GM12878 (cell line): Measurements from ENCODE around the gene ITGA1. TPM values are rescaled to one million over a fixed set of nuclear protein-coding genes. Genes with fewer than 3 reads are reported as not detected.

Experiments
- ATAC-seq: fragments of 200-7000 bp; cut with Tn5 transposase; 3 replicates; pipeline ENCODE4 v1.9.1; 2020; ENCODE audit warnings: mild to moderate bottlenecking, moderate library complexity
- BruUV-seq: library from RNA; stranded (reverse); fragments of 400-500 nt; replicated peaks from 2 replicates; lab custom pipeline; 2021; lab: Mats Ljungman, UMichigan
- CTCF ChIA-PET: fragments of 300-600 bp; sonication (Branson Sonifier 250); formaldehyde crosslinking; extraction: SDS; loops from one replicate; lab custom pipeline; 2021; ENCODE audit warnings: inconsistent platforms; lab: Yijun Ruan, JAX
- POLR2A ChIA-PET: fragments of 350-600 bp; formaldehyde crosslinking; extraction: SDS; loops from one replicate; lab custom pipeline; 2021; ENCODE audit warnings: inconsistent platforms; lab: Charles Lee
- RAD21 ChIA-PET: fragments of 300-600 bp; sonication (Branson Sonifier 250); formaldehyde crosslinking; loops from one replicate; lab custom pipeline; 2023; ENCODE audit warnings: antibody characterized with exemption; ENCODE audit not compliant: unreplicated experiment; lab: Charles Lee
- SMC1A ChIA-PET: fragments of 300-600 bp; sonication (Branson Sonifier 250); formaldehyde crosslinking; loops from one replicate; lab custom pipeline; 2023; ENCODE audit not compliant: unreplicated experiment, uncharacterized antibody; lab: Charles Lee
- DNase-seq: peaks from one replicate; pipeline ENCODE4 v3.0.0-alpha.2; 2011; ENCODE audit warnings: low read depth, low spot score
- FAIRE-seq: peaks from 3 replicates; lab custom pipeline; 2011; peaks lifted over from hg19 to GRCh38; lab: Jason Lieb, UNC
- H2AFZ ChIP-seq: 2 replicates; pipeline ENCODE4 v1.6.0; 2011; ENCODE audit warnings: low read depth, low read length, control low read depth; ENCODE audit not compliant: control insufficient read depth
- H3K27ac ChIP-seq: 2 replicates; pipeline ENCODE4 v1.5.1; 2011; ENCODE audit warnings: control low read depth; ENCODE audit not compliant: control insufficient read depth, insufficient read depth
- H3K27me3 ChIP-seq, 2 experiments: replicated peaks in 1 of 2; 2 replicates each; pipeline versions ENCODE4 v1.6.0 to v1.6.1; 2011; ENCODE audit warnings: low read length in 1 of 2; ENCODE audit not compliant: control insufficient read depth in 2 of 2, insufficient read depth in 2 of 2
- H3K36me3 ChIP-seq, 2 experiments: 2 replicates each; pipeline ENCODE4 v1.5.1; 2011; ENCODE audit warnings: low read length in 1 of 2; ENCODE audit not compliant: control insufficient read depth in 2 of 2, insufficient read depth in 2 of 2
- H3K4me1 ChIP-seq: 2 replicates; pipeline ENCODE4 v1.6.1; 2011; ENCODE audit warnings: mild to moderate bottlenecking, low read length, moderate library complexity, mixed read lengths; ENCODE audit not compliant: control insufficient read depth, insufficient read depth
- H3K4me2 ChIP-seq: 2 replicates; pipeline ENCODE4 v1.6.0; 2011; ENCODE audit warnings: control low read depth; ENCODE audit not compliant: control insufficient read depth, insufficient read depth
- H3K4me3 ChIP-seq: fragments of 200-600 bp; sonication (generic); 2 replicates; pipeline ENCODE4 v1.5.1; 2016
- H3K79me2 ChIP-seq: 2 replicates; pipeline ENCODE4 v1.6.0; 2011; ENCODE audit warnings: low read length; ENCODE audit not compliant: control insufficient read depth, insufficient read depth
- H3K9ac ChIP-seq: 2 replicates; pipeline ENCODE4 v1.8.0; 2011; ENCODE audit warnings: low read length, control low read depth, mixed read lengths; ENCODE audit not compliant: control insufficient read depth, insufficient read depth
- H3K9me3 ChIP-seq: replicated peaks from 3 replicates; pipeline ENCODE4 v1.5.1; 2011; ENCODE audit warnings: mild to moderate bottlenecking, low read length; ENCODE audit not compliant: control insufficient read depth, insufficient read depth
- H4K20me1 ChIP-seq: 2 replicates; pipeline ENCODE4 v1.6.0; 2011; ENCODE audit not compliant: control insufficient read depth, insufficient read depth
- ATF3 ChIP-seq: IDR thresholded peaks from 2 replicates; pipeline ENCODE4 v1.6.1; 2011; ENCODE audit warnings: low read depth, mild to moderate bottlenecking, low read length, moderate library complexity, borderline replicate concordance; ENCODE audit errors: extremely low read depth
- CEBPB ChIP-seq, 2 experiments: fragments of 150-350 bp in 1 of 2; IDR thresholded peaks; 2 replicates each; pipeline ENCODE4 v1.6.1; 2012 to 2014; ENCODE audit warnings: low read depth in 2 of 2, low read length in 2 of 2, borderline replicate concordance in 1 of 2, inconsistent platforms in 1 of 2
- CREM ChIP-seq: IDR thresholded peaks from 2 replicates; pipeline ENCODE4 v1.6.1; 2014; ENCODE audit warnings: antibody characterized with exemption, low read depth
- E4F1 ChIP-seq: fragments of 450-650 bp; IDR thresholded peaks from 2 replicates; pipeline ENCODE4 v1.6.1; 2018; ENCODE audit warnings: borderline replicate concordance, mild to moderate bottlenecking; ENCODE audit not compliant: partially characterized antibody
- EED ChIP-seq: sonication (generic); IDR thresholded peaks from 2 replicates; pipeline ENCODE4 v1.6.1; 2016; ENCODE audit warnings: antibody characterized with exemption, low read depth
- HDAC2 ChIP-seq: fragments of 200-600 bp; sonication (generic); IDR thresholded peaks from 2 replicates; pipeline ENCODE4 v1.6.1; 2017
- IRF4 ChIP-seq: IDR thresholded peaks from 2 replicates; pipeline ENCODE4 v1.6.1; 2011; ENCODE audit warnings: low read depth, low read length
- LARP7 ChIP-seq: fragments of 450-650 bp; IDR thresholded peaks from 2 replicates; pipeline ENCODE4 v1.6.1; 2017; ENCODE audit warnings: mild to moderate bottlenecking
- MAX ChIP-seq: IDR thresholded peaks from 2 replicates; pipeline ENCODE4 v1.6.1; 2012; ENCODE audit warnings: low read depth, low read length, improper control_type of control experiment
- MLLT1 ChIP-seq: fragments of 450-650 bp; IDR thresholded peaks from 2 replicates; pipeline ENCODE4 v1.6.1; 2016; ENCODE audit warnings: mild to moderate bottlenecking
- NR2C1 ChIP-seq: fragments of 450-650 bp; IDR thresholded peaks from 2 replicates; pipeline ENCODE4 v1.6.1; 2017; ENCODE audit warnings: antibody characterized with exemption, mild to moderate bottlenecking, moderate library complexity
- PAX5 ChIP-seq: IDR thresholded peaks from 2 replicates; pipeline ENCODE4 v1.6.1; 2011; ENCODE audit warnings: low read depth, low read length, borderline replicate concordance
- SMAD5 ChIP-seq: IDR thresholded peaks from 2 replicates; pipeline ENCODE4 v1.6.1; 2016; ENCODE audit warnings: antibody characterized with exemption, low read depth
- SMARCA5 ChIP-seq: fragments of 450-650 bp; IDR thresholded peaks from 2 replicates; pipeline ENCODE4 v1.6.1; 2017; ENCODE audit warnings: mild to moderate bottlenecking
- STAT3 ChIP-seq: IDR thresholded peaks from 2 replicates; pipeline ENCODE4 v1.6.1; 2011; ENCODE audit warnings: low read depth, low read length, improper control_type of control experiment
- TAF1 ChIP-seq: IDR thresholded peaks from 2 replicates; pipeline ENCODE4 v1.6.1; 2011; ENCODE audit warnings: mild to moderate bottlenecking, low read depth, low read length, borderline replicate concordance
- TCF3 ChIP-seq: IDR thresholded peaks from 2 replicates; pipeline ENCODE4 v1.6.1; 2012; ENCODE audit warnings: low read depth, mild to moderate bottlenecking, low read length, borderline replicate concordance; ENCODE audit not compliant: insufficient read depth
- ZNF24 ChIP-seq: fragments of 450-650 bp; IDR thresholded peaks from 2 replicates; pipeline ENCODE4 v1.6.1; 2017; ENCODE audit warnings: antibody characterized with exemption, mild to moderate bottlenecking
- ZNF622 ChIP-seq: fragments of 450-650 bp; IDR thresholded peaks from 2 replicates; pipeline ENCODE4 v1.6.1; 2017; ENCODE audit warnings: mild to moderate bottlenecking, inconsistent platforms
- WGBS: methylation state at CpG from one replicate; pipeline ENCODE4 v1.1.6; 2016; ENCODE audit warnings: low lambda C conversion rate; ENCODE audit not compliant: insufficient replicate concordance, insufficient coverage; ENCODE audit errors: missing lambda C conversion rate; 5-methylcytosine and 5-hydroxymethylcytosine counted together
- in situ Hi-C: fragments of 300-500 bp; cut with MboI; formaldehyde crosslinking; loops from 9 replicates; pipeline ENCODE4 v1.14.3; 2018; ENCODE audit warnings: mixed read lengths
- intact Hi-C: fragments of 100-400 bp; cut with micrococcal nuclease; formaldehyde crosslinking; loops from one replicate; pipeline ENCODE4 v1.14.2; 2022; ENCODE audit not compliant: unreplicated experiment
- polyA plus RNA-seq, 11 experiments: library from polyadenylated mRNA; depleted of rRNA in 4 of 11; unstranded in 6 of 11; stranded (reverse) in 5 of 11; fragments of >200 nt; fragmentation: Nextera tagmentation in 4 of 11; fragmentation: Illumina TruSeq in 1 of 11; extraction: Ambion mirVana in 4 of 11; extraction: Trizol in 1 of 11; gene quantifications; 1 replicate in 1 of 11; 2 replicates in 10 of 11; pipeline versions ENCODE4 v1.2.1 to v1.2.3, GENCODE V29; 2011 to 2016; ENCODE audit warnings: inconsistent platforms in 2 of 11, missing spikeins in 2 of 11, low read depth in 1 of 11
- total RNA-seq, 4 experiments: library from RNA; depleted of rRNA in 3 of 4; stranded (reverse); fragments of >200 nt in 3 of 4; fragmentation: Illumina TruSeq in 1 of 4; extraction: Trizol in 1 of 4; gene quantifications; 2 replicates each; pipeline versions ENCODE4 v1.2.1 to v1.2.3, GENCODE V29; 2013 to 2021
- TF ChIP-seq, protein P1 (sequence below): fragments of 450-650 bp; IDR thresholded peaks from 2 replicates; pipeline ENCODE4 v1.6.1; 2018; ENCODE audit warnings: mild to moderate bottlenecking, low read depth, moderate library complexity; ENCODE audit not compliant: partially characterized antibody

Gene ITGA1
- total and polyA plus RNA-seq, 10 of the 15 experiments (the other 5 are each of a cell fraction or from before 2014, with no cell fraction given), result 0.02 to 0.56 (median 0.19) TPM

GRCh38 chr5:52740007-52740406 lies 47.7 kb upstream of the ITGA1 start:
- POLR2A ChIA-PET, result no interaction called here
- H3K4me3 ChIP-seq, result no peak overlapping the region
- RAD21 ChIA-PET, result no interaction called here
- CTCF ChIA-PET, result no interaction called here
- intact Hi-C loops (no loop called here), in situ Hi-C loops (no loop called here)
- FAIRE-seq (no peak), ATAC-seq (no peak), DNase-seq (no peak)
- WGBS, result 3% methylated on average over 2 of the region's 2 CpGs
- BruUV-seq, result no TSS peak
- no peaks in the 10 kb centered on the region for H3K36me3 ChIP-seq
- no peak overlapping the region for H3K9ac ChIP-seq
- SMC1A ChIA-PET, result interaction anchor here (0.6 to 1.7 kb wide), 2 partner anchors 14 to 1191 kb away, joined by 3 to 4 read pairs; no protein-coding TSS in a partner anchor
- no peak overlapping the region for H3K27ac ChIP-seq
- no peak overlapping the region for H3K4me2 ChIP-seq
- H3K9me3 ChIP-seq, result no peaks in the 10 kb centered on the region
- no peaks in the 10 kb centered on the region for H3K27me3 ChIP-seq
- no peak overlapping the region for H2AFZ ChIP-seq
- H3K4me1 ChIP-seq, result no peaks in the 10 kb centered on the region
- H4K20me1 ChIP-seq, result no peaks in the 10 kb centered on the region
- TF ChIP-seq CEBPB (IDR thresholded peaks at IDR 0.05; ENCODE audit: borderline replicate concordance in 1 of 2, low read depth in 2 of 2, low read length in 2 of 2), result no peak
- no peak for TF ChIP-seq IRF4
- no peak for TF ChIP-seq ZNF622
- TF ChIP-seq, protein P1, sequence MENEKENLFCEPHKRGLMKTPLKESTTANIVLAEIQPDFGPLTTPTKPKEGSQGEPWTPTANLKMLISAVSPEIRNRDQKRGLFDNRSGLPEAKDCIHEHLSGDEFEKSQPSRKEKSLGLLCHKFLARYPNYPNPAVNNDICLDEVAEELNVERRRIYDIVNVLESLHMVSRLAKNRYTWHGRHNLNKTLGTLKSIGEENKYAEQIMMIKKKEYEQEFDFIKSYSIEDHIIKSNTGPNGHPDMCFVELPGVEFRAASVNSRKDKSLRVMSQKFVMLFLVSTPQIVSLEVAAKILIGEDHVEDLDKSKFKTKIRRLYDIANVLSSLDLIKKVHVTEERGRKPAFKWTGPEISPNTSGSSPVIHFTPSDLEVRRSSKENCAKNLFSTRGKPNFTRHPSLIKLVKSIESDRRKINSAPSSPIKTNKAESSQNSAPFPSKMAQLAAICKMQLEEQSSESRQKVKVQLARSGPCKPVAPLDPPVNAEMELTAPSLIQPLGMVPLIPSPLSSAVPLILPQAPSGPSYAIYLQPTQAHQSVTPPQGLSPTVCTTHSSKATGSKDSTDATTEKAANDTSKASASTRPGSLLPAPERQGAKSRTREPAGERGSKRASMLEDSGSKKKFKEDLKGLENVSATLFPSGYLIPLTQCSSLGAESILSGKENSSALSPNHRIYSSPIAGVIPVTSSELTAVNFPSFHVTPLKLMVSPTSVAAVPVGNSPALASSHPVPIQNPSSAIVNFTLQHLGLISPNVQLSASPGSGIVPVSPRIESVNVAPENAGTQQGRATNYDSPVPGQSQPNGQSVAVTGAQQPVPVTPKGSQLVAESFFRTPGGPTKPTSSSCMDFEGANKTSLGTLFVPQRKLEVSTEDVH, result no peak
- TF ChIP-seq SMARCA5, result no peak
- no peak for TF ChIP-seq MAX
- TF ChIP-seq TCF3, result no peak
- TF ChIP-seq EED, result no peak
- no peak for TF ChIP-seq E4F1
- TF ChIP-seq STAT3, result no peak
- TF ChIP-seq LARP7, result no peak
- TF ChIP-seq SMAD5, result no peak
- TF ChIP-seq ZNF24, result no peak
- no peak for TF ChIP-seq MLLT1
- TF ChIP-seq CREM, result no peak
- no peak for TF ChIP-seq NR2C1
- TF ChIP-seq TAF1, result no peak
- no peak for TF ChIP-seq ATF3
- TF ChIP-seq PAX5, result no peak
- TF ChIP-seq HDAC2, result no peak
- H3K79me2 ChIP-seq, result no peaks in the 10 kb centered on the region
